GM23338 (cell line): ENCODE measurements around the gene KISS1R. TPM values are rescaled to one million over a fixed set of nuclear protein-coding genes. Genes with fewer than 3 reads are reported as not detected.

Source experiments
- ATAC-seq: fragments of 200-7000 bp; cut with Tn5 transposase; 3 replicates; pipeline ENCODE4 v1.9.1; 2020
- DNase-seq: peaks from one replicate; pipeline ENCODE4 v3.0.0-alpha.2; 2015; ENCODE audit warnings: low spot score
- H2AFZ ChIP-seq: fragments of 200-600 bp; sonication (generic); 2 replicates; pipeline ENCODE4 v1.8.0; 2016; ENCODE audit warnings: antibody characterized with exemption, mild to moderate bottlenecking, moderate library complexity
- H3F3A ChIP-seq: fragments of 200-600 bp; sonication (generic); replicated peaks from 2 replicates; pipeline ENCODE4 v1.8.0; 2017; ENCODE audit warnings: antibody characterized with exemption, mixed run types, low read depth
- H3K27ac ChIP-seq: fragments of 200-600 bp; sonication (generic); 2 replicates; pipeline ENCODE4 v1.6.1; 2016; ENCODE audit warnings: low read depth
- H3K27me3 ChIP-seq: fragments of 200-600 bp; sonication (generic); 2 replicates; pipeline ENCODE4 v1.8.0; 2016; ENCODE audit warnings: mild to moderate bottlenecking, mixed run types, moderate library complexity; ENCODE audit not compliant: insufficient read depth
- H3K36me3 ChIP-seq: fragments of 200-600 bp; sonication (generic); 2 replicates; pipeline ENCODE4 v1.8.0; 2016; ENCODE audit warnings: mild to moderate bottlenecking; ENCODE audit not compliant: insufficient read depth
- H3K4me1 ChIP-seq: fragments of 200-600 bp; sonication (generic); 2 replicates; pipeline ENCODE4 v1.8.0; 2016; ENCODE audit warnings: mild to moderate bottlenecking, moderate library complexity; ENCODE audit not compliant: insufficient read depth
- H3K4me2 ChIP-seq: fragments of 200-600 bp; sonication (generic); 2 replicates; pipeline ENCODE4 v1.7.1; 2017; ENCODE audit warnings: mixed run types
- H3K4me3 ChIP-seq: fragments of 200-600 bp; sonication (generic); 2 replicates; pipeline ENCODE4 v1.6.1; 2016; ENCODE audit warnings: mixed run types
- H3K79me2 ChIP-seq: fragments of 200-600 bp; sonication (generic); replicated peaks from 2 replicates; pipeline ENCODE4 v1.8.0; 2017; ENCODE audit warnings: mild to moderate bottlenecking; ENCODE audit not compliant: insufficient read depth
- H3K9me2 ChIP-seq: fragments of 200-600 bp; sonication (generic); 2 replicates; pipeline ENCODE4 v1.8.0; 2017; ENCODE audit not compliant: insufficient read depth
- H4K20me1 ChIP-seq: fragments of 200-600 bp; sonication (generic); replicated peaks from 2 replicates; pipeline ENCODE4 v1.8.0; 2017; ENCODE audit warnings: mild to moderate bottlenecking; ENCODE audit not compliant: insufficient read depth
- H3K27ac Mint-ChIP-seq: 2 replicates; pipeline ENCODE4 v1.8.0; 2020; ENCODE audit warnings: inconsistent platforms, mild to moderate bottlenecking, moderate library complexity, mixed read lengths
- H3K27me3 Mint-ChIP-seq: 3 replicates; pipeline ENCODE4 v1.8.0; 2022; ENCODE audit warnings: low read depth, mild to moderate bottlenecking, moderate library complexity, mixed read lengths, inconsistent platforms; ENCODE audit not compliant: insufficient read depth, poor library complexity
- H3K36me3 Mint-ChIP-seq: 3 replicates; pipeline ENCODE4 v1.8.0; 2021; ENCODE audit warnings: low read depth, mild to moderate bottlenecking, inconsistent platforms, moderate library complexity, mixed read lengths
- H3K4me1 Mint-ChIP-seq: 3 replicates; pipeline ENCODE4 v1.8.0; 2020; ENCODE audit warnings: mild to moderate bottlenecking, inconsistent platforms, mixed read lengths
- H3K4me3 Mint-ChIP-seq: 3 replicates; pipeline ENCODE4 v1.8.0; 2021; ENCODE audit warnings: moderate library complexity, mild to moderate bottlenecking, inconsistent platforms, mixed read lengths
- H3K9me3 Mint-ChIP-seq: 3 replicates; pipeline ENCODE4 v1.8.0; 2020; ENCODE audit warnings: moderate library complexity, mild to moderate bottlenecking, inconsistent platforms, mixed read lengths
- CREB1 ChIP-seq: fragments of 250-450 bp; sonication (Bioruptor Pico); IDR thresholded peaks from 2 replicates; pipeline ENCODE4 v1.5.0; 2020; ENCODE audit warnings: low read depth, mild to moderate bottlenecking, moderate library complexity
- ETS1 ChIP-seq: IDR thresholded peaks from 2 replicates; pipeline ENCODE4 v1.6.1; 2016; ENCODE audit warnings: antibody characterized with exemption
- EZH2 ChIP-seq: fragments of 200-600 bp; sonication (generic); IDR thresholded peaks from one replicate; pipeline ENCODE4 v1.8.0; 2017; ENCODE audit warnings: antibody characterized with exemption, mild to moderate bottlenecking, low read depth; ENCODE audit not compliant: unreplicated experiment
- EZH2phosphoT487 ChIP-seq: fragments of 200-600 bp; sonication (generic); IDR thresholded peaks from one replicate; pipeline ENCODE4 v1.8.1; 2018; ENCODE audit warnings: antibody characterized with exemption; ENCODE audit not compliant: unreplicated experiment
- JUNB ChIP-seq: IDR thresholded peaks from one replicate; pipeline ENCODE4 v1.6.1; 2016; ENCODE audit warnings: antibody characterized with exemption; ENCODE audit not compliant: unreplicated experiment
- NANOG ChIP-seq: IDR thresholded peaks from 2 replicates; pipeline ENCODE4 v1.6.1; 2016; ENCODE audit warnings: antibody characterized with exemption, borderline replicate concordance
- POLR2AphosphoS5 ChIP-seq: IDR thresholded peaks from 2 replicates; pipeline ENCODE4 v1.6.1; 2016; ENCODE audit warnings: antibody characterized with exemption, low read depth
- STAT1 ChIP-seq: IDR thresholded peaks from one replicate; pipeline ENCODE4 v1.6.1; 2016; ENCODE audit warnings: antibody characterized with exemption; ENCODE audit not compliant: unreplicated experiment
- ZNF114 ChIP-seq: fragments of 250-450 bp; sonication (Bioruptor Pico); IDR thresholded peaks from 2 replicates; pipeline ENCODE4 v1.5.0; 2020; ENCODE audit warnings: mild to moderate bottlenecking, moderate library complexity
- ZNF331 ChIP-seq: fragments of 250-450 bp; sonication (Bioruptor Pico); IDR thresholded peaks from 2 replicates; pipeline ENCODE4 v1.5.0; 2020; ENCODE audit warnings: low read depth, mild to moderate bottlenecking, moderate library complexity
- ZNF462 ChIP-seq: fragments of 250-450 bp; sonication (Bioruptor Pico); IDR thresholded peaks from 2 replicates; pipeline ENCODE4 v1.5.0; 2020; ENCODE audit warnings: mild to moderate bottlenecking, moderate library complexity
- polyA plus RNA-seq: library from polyadenylated mRNA; unstranded; fragments of >200 nt; fragmentation: Nextera tagmentation; extraction: Ambion mirVana; gene quantifications from 2 replicates; pipeline ENCODE4 v1.2.1, GENCODE V29; 2016
- total RNA-seq: library from RNA; depleted of rRNA; stranded (reverse); fragments of >200 nt; shearing (Covaris generic); gene quantifications from 2 replicates; pipeline ENCODE4 v1.2.3, GENCODE V29; 2014
- TF ChIP-seq, protein P1 (sequence below), 2 experiments: fragments of 200-600 bp in 1 of 2; sonication (generic) in 1 of 2; conservative IDR thresholded peaks; 2 replicates each; pipeline versions ENCODE4 v1.5.1 to v1.6.1; 2016 to 2017; ENCODE audit warnings: antibody characterized with exemption in 2 of 2, low read depth in 2 of 2, mild to moderate bottlenecking in 2 of 2, moderate library complexity in 1 of 2
- TF ChIP-seq, protein P2 (sequence below): IDR thresholded peaks from one replicate; pipeline ENCODE4 v1.6.1; 2018; ENCODE audit warnings: antibody characterized with exemption; ENCODE audit not compliant: unreplicated experiment

Gene KISS1R
- total and polyA plus RNA-seq, 2 experiments from 2014 or later, result 0.78 to 4.0 TPM

- peaks cover 5% of the 10 kb centered on the region for H4K20me1 ChIP-seq
- DNase-seq (no peak), ATAC-seq (no peak)
- no peak overlapping the region for H3K4me3 ChIP-seq
- H3K4me2 ChIP-seq, result no peak overlapping the region
- H3K36me3 ChIP-seq, result no peaks in the 10 kb centered on the region
- H3K27ac ChIP-seq, result no peak overlapping the region
- H3K4me1 ChIP-seq, result no peaks in the 10 kb centered on the region
- TF ChIP-seq ZNF462 (no peak), CREB1 (CRISPR knock-in tag) (no peak), POLR2AphosphoS5 (no peak), STAT1 (no peak), EZH2phosphoT487 (no peak), EZH2 (no peak), ZNF114 (CRISPR knock-in tag) (no peak), ZNF331 (CRISPR knock-in tag) (no peak), ETS1 (no peak), JUNB (no peak), NANOG (no peak)
- TF ChIP-seq, protein P1, sequence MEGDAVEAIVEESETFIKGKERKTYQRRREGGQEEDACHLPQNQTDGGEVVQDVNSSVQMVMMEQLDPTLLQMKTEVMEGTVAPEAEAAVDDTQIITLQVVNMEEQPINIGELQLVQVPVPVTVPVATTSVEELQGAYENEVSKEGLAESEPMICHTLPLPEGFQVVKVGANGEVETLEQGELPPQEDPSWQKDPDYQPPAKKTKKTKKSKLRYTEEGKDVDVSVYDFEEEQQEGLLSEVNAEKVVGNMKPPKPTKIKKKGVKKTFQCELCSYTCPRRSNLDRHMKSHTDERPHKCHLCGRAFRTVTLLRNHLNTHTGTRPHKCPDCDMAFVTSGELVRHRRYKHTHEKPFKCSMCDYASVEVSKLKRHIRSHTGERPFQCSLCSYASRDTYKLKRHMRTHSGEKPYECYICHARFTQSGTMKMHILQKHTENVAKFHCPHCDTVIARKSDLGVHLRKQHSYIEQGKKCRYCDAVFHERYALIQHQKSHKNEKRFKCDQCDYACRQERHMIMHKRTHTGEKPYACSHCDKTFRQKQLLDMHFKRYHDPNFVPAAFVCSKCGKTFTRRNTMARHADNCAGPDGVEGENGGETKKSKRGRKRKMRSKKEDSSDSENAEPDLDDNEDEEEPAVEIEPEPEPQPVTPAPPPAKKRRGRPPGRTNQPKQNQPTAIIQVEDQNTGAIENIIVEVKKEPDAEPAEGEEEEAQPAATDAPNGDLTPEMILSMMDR (conservative IDR thresholded peaks at IDR 0.05; ENCODE audit: low read depth in 2 of 2), result no peak
- TF ChIP-seq, protein P2, sequence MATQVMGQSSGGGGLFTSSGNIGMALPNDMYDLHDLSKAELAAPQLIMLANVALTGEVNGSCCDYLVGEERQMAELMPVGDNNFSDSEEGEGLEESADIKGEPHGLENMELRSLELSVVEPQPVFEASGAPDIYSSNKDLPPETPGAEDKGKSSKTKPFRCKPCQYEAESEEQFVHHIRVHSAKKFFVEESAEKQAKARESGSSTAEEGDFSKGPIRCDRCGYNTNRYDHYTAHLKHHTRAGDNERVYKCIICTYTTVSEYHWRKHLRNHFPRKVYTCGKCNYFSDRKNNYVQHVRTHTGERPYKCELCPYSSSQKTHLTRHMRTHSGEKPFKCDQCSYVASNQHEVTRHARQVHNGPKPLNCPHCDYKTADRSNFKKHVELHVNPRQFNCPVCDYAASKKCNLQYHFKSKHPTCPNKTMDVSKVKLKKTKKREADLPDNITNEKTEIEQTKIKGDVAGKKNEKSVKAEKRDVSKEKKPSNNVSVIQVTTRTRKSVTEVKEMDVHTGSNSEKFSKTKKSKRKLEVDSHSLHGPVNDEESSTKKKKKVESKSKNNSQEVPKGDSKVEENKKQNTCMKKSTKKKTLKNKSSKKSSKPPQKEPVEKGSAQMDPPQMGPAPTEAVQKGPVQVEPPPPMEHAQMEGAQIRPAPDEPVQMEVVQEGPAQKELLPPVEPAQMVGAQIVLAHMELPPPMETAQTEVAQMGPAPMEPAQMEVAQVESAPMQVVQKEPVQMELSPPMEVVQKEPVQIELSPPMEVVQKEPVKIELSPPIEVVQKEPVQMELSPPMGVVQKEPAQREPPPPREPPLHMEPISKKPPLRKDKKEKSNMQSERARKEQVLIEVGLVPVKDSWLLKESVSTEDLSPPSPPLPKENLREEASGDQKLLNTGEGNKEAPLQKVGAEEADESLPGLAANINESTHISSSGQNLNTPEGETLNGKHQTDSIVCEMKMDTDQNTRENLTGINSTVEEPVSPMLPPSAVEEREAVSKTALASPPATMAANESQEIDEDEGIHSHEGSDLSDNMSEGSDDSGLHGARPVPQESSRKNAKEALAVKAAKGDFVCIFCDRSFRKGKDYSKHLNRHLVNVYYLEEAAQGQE, result no peak
- no peak overlapping the region for H3K4me3 Mint-ChIP-seq
- peaks cover 42% of the 10 kb centered on the region for H3K36me3 Mint-ChIP-seq
- H3K9me2 ChIP-seq, result no peaks in the 10 kb centered on the region
- H3F3A ChIP-seq, result 0 out of 2 replicates have a peak, but pooled peaks cover 3% of the 10 kb centered on the region
- peaks cover 2% of the 10 kb centered on the region; the same call in 1 of the 3 replicates for H3K9me3 Mint-ChIP-seq
- no peaks in the 10 kb centered on the region for H3K27me3 ChIP-seq
- peaks cover 18% of the 10 kb centered on the region for H3K27me3 Mint-ChIP-seq
- no peak overlapping the region for H2AFZ ChIP-seq
- H3K27ac Mint-ChIP-seq, result no peak overlapping the region
- peaks cover 56% of the 10 kb centered on the region for H3K79me2 ChIP-seq
- H3K4me1 Mint-ChIP-seq, result no peaks in the 10 kb centered on the region; the same call in 2 of the 3 replicates
These were observed 25.1 kb downstream of the KISS1R start for GRCh38 chr19:942133-942645.
